A549 (cell line): ENCODE data around the gene BMERB1. TPM values are rescaled to one million over a fixed set of nuclear protein-coding genes. Genes with fewer than 3 reads are reported as not detected.

Source experiments
- ATAC-seq, 2 experiments: fragments of 200-7000 bp in 1 of 2; fragments of >200 bp in 1 of 2; cut with Nextera tagmentation in 1 of 2; cut with Tn5 transposase in 1 of 2; 3 replicates each; pipeline versions ENCODE4 v1.8.0 to v1.9.1; 2018 to 2020; ENCODE audit warnings: mild to moderate bottlenecking in 1 of 2, moderate library complexity in 1 of 2
- CTCF ChIA-PET: fragments of 300-600 bp; sonication (Branson Sonifier 250); formaldehyde crosslinking; extraction: SDS; loops from one replicate; lab custom pipeline; 2021; ENCODE audit warnings: antibody characterized with exemption, inconsistent platforms; lab: Yijun Ruan, JAX
- POLR2A ChIA-PET: fragments of 350-600 bp; formaldehyde crosslinking; extraction: SDS; loops from one replicate; lab custom pipeline; 2021; ENCODE audit warnings: antibody characterized with exemption, inconsistent platforms; lab: Yijun Ruan, JAX
- DNase-seq, 2 experiments: peaks; one replicate each; pipeline versions ENCODE4 v3.0.0 to v3.0.0-alpha.2; 2011 to 2016; ENCODE audit warnings: low read depth in 1 of 2, low spot score in 1 of 2
- FAIRE-seq: peaks from 2 replicates; lab custom pipeline; 2011; peaks lifted over from hg19 to GRCh38; lab: Jason Lieb, UNC
- H3K27ac ChIP-seq, 2 experiments: fragments of >200 bp; sonication (Bioruptor Twin); formaldehyde crosslinking; 3 replicates each; pipeline ENCODE4 v1.5.1; 2016 to 2017
- H3K4me1 ChIP-seq: fragments of >200 bp; sonication (Bioruptor Twin); formaldehyde crosslinking; 3 replicates; pipeline ENCODE4 v1.6.1; 2016
- H3K4me2 ChIP-seq: fragments of >200 bp; sonication (Bioruptor Twin); formaldehyde crosslinking; 3 replicates; pipeline ENCODE4 v1.6.1; 2016
- H3K4me3 ChIP-seq: fragments of >200 bp; sonication (Bioruptor Twin); formaldehyde crosslinking; 3 replicates; pipeline ENCODE4 v1.5.1; 2016
- H3K9me3 ChIP-seq: fragments of >200 bp; sonication (Bioruptor Twin); formaldehyde crosslinking; 3 replicates; pipeline ENCODE4 v1.6.1; 2016
- BCL3 ChIP-seq: fragments of >200 bp; sonication (Bioruptor Twin); formaldehyde crosslinking; IDR thresholded peaks from 3 replicates; pipeline ENCODE4 v1.6.1; 2016
- CHD2 ChIP-seq: fragments of 150-350 bp; IDR thresholded peaks from 2 replicates; pipeline ENCODE4 v1.6.1; 2014; ENCODE audit warnings: low read length; ENCODE audit not compliant: partially characterized antibody
- E2F6 ChIP-seq: IDR thresholded peaks from 2 replicates; pipeline ENCODE4 v1.6.1; 2012; ENCODE audit warnings: low read depth, borderline replicate concordance
- EHF ChIP-seq: fragments of 250-450 bp; sonication (Bioruptor Pico); IDR thresholded peaks from 2 replicates; pipeline ENCODE4 v1.5.0; 2020; ENCODE audit warnings: mild to moderate bottlenecking
- EHMT2 ChIP-seq: fragments of 200-600 bp; sonication (generic); IDR thresholded peaks from 2 replicates; pipeline ENCODE4 v1.6.1; 2016; ENCODE audit warnings: antibody characterized with exemption, low read depth, mild to moderate bottlenecking, moderate library complexity
- ELK1 ChIP-seq: fragments of 150-350 bp; IDR thresholded peaks from 2 replicates; pipeline ENCODE4 v1.6.1; 2014; ENCODE audit warnings: low read depth, mild to moderate bottlenecking, low read length
- ESRRA ChIP-seq: fragments of 150-350 bp; IDR thresholded peaks from 2 replicates; pipeline ENCODE4 v1.6.1; 2014; ENCODE audit warnings: mild to moderate bottlenecking, low read length, borderline replicate concordance
- FOSL2 ChIP-seq, 2 experiments: fragments of 450-650 bp in 1 of 2; fragments of >200 bp in 1 of 2; sonication (Bioruptor Twin) in 1 of 2; formaldehyde crosslinking; IDR thresholded peaks; 2 replicates each; pipeline versions ENCODE4 v1.5.0 to v1.6.1; 2016 to 2020; ENCODE audit warnings: mild to moderate bottlenecking in 1 of 2, moderate library complexity in 1 of 2
- FOXS1 ChIP-seq: fragments of 250-450 bp; sonication (Bioruptor Pico); IDR thresholded peaks from 2 replicates; pipeline ENCODE4 v1.5.0; 2020; ENCODE audit warnings: mild to moderate bottlenecking, moderate library complexity
- HDAC2 ChIP-seq: fragments of 200-600 bp; sonication (generic); IDR thresholded peaks from 2 replicates; pipeline ENCODE4 v1.6.1; 2016
- HES2 ChIP-seq: fragments of >200 bp; sonication (Bioruptor Twin); formaldehyde crosslinking; IDR thresholded peaks from 2 replicates; pipeline ENCODE4 v1.6.1; 2016
- HOXA7 ChIP-seq: fragments of 250-450 bp; sonication (Bioruptor Pico); IDR thresholded peaks from 2 replicates; pipeline ENCODE4 v1.5.0; 2020; ENCODE audit warnings: mild to moderate bottlenecking, moderate library complexity
- JUN ChIP-seq, 2 experiments: fragments of >200 bp; sonication (Bioruptor Twin); formaldehyde crosslinking; IDR thresholded peaks; 2 replicates in 1 of 2; 3 replicates in 1 of 2; pipeline ENCODE4 v1.6.1; 2016 to 2017
- JUNB ChIP-seq: fragments of >200 bp; sonication (Bioruptor Twin); formaldehyde crosslinking; IDR thresholded peaks from 2 replicates; pipeline ENCODE4 v1.6.1; 2016
- MAFK ChIP-seq: fragments of 450-650 bp; IDR thresholded peaks from 2 replicates; pipeline ENCODE4 v1.6.1; 2014; ENCODE audit not compliant: partially characterized antibody
- MYC ChIP-seq: IDR thresholded peaks from 2 replicates; pipeline ENCODE4 v1.6.1; 2012; ENCODE audit warnings: mild to moderate bottlenecking, inconsistent platforms, low read length, improper control_type of control experiment, borderline replicate concordance
- NFE2L2 ChIP-seq: fragments of 150-350 bp; conservative IDR thresholded peaks from 2 replicates; pipeline ENCODE4 v1.6.1; 2014; ENCODE audit warnings: low read length
- NR3C1 ChIP-seq: fragments of >200 bp; sonication (Bioruptor Twin); formaldehyde crosslinking; IDR thresholded peaks from 3 replicates; pipeline ENCODE4 v1.6.1; 2017
- PBX3 ChIP-seq: IDR thresholded peaks from 2 replicates; pipeline ENCODE4 v1.6.1; 2012
- POLR2A ChIP-seq: IDR thresholded peaks from 2 replicates; pipeline ENCODE4 v1.6.1; 2012; ENCODE audit warnings: mild to moderate bottlenecking, low read length
- REST ChIP-seq: fragments of 200-600 bp; sonication (generic); IDR thresholded peaks from 2 replicates; pipeline ENCODE4 v1.6.1; 2016; ENCODE audit warnings: antibody characterized with exemption, mild to moderate bottlenecking, moderate library complexity
- RNF2 ChIP-seq: fragments of 200-600 bp; sonication (generic); IDR thresholded peaks from 2 replicates; pipeline ENCODE4 v1.6.1; 2016; ENCODE audit warnings: low read depth, mild to moderate bottlenecking, antibody characterized with exemption, moderate library complexity, borderline replicate concordance
- SMC3 ChIP-seq: fragments of >200 bp; sonication (Bioruptor Twin); formaldehyde crosslinking; IDR thresholded peaks from 3 replicates; pipeline ENCODE4 v1.6.1; 2018; ENCODE audit warnings: inconsistent platforms
- SREBF2 ChIP-seq: fragments of 450-650 bp; IDR thresholded peaks from 2 replicates; pipeline ENCODE4 v1.6.1; 2014; ENCODE audit warnings: mild to moderate bottlenecking, moderate library complexity
- TFCP2L1 ChIP-seq: fragments of 250-450 bp; sonication (Bioruptor Pico); IDR thresholded peaks from 2 replicates; pipeline ENCODE4 v1.5.0; 2021; ENCODE audit warnings: mild to moderate bottlenecking
- ZC3H11A ChIP-seq: fragments of 450-650 bp; IDR thresholded peaks from 2 replicates; pipeline ENCODE4 v1.6.1; 2014; ENCODE audit warnings: antibody characterized with exemption, mild to moderate bottlenecking
- ZFP36 ChIP-seq: fragments of 450-650 bp; IDR thresholded peaks from 2 replicates; pipeline ENCODE4 v1.6.1; 2014; ENCODE audit warnings: borderline replicate concordance; ENCODE audit not compliant: partially characterized antibody
- ZSCAN20 ChIP-seq: fragments of 250-450 bp; sonication (Bioruptor Pico); IDR thresholded peaks from 2 replicates; pipeline ENCODE4 v1.8.0; 2022; ENCODE audit warnings: mild to moderate bottlenecking, moderate library complexity
- WGBS: methylation state at CpG from one replicate; pipeline ENCODE4 v1.1.6; 2017; ENCODE audit errors: missing lambda C conversion rate; 5-methylcytosine and 5-hydroxymethylcytosine counted together
- polyA plus RNA-seq, 4 experiments: library from polyadenylated mRNA; depleted of rRNA in 3 of 4; stranded (reverse); fragments of >200 nt; fragmentation: RNase III in 1 of 4; extraction: RNeasy Plus Mini Kit Qiagen cat#74134 plus additional on column Dnase treatment in 1 of 4; gene quantifications; 2 replicates in 3 of 4; 3 replicates in 1 of 4; pipeline ENCODE4 v1.2.3, GENCODE V29; 2011 to 2017

The BMERB1 gene
- polyA plus RNA-seq, 2 of the 4 experiments (the other 2 are of a cell fraction) = 44.7 to 48.9 TPM

GRCh38 chr16:15571557-15571956, 137.2 kb downstream of the BMERB1 start:
- no peak for ATAC-seq
- Histone ChIP-seq H3K9me3 (no peaks in the 10 kb centered on the region), H3K4me2 (peak overlapping the region; percentile 62; the same call in 2 of the 3 replicates), H3K27ac (peak overlapping the region; percentile 68 to 69), H3K4me1 (peaks cover 39% of the 10 kb centered on the region)
- POLR2A ChIA-PET = no interaction called here
- TF ChIP-seq MAFK = no peak
- no peak for TF ChIP-seq E2F6
- no peak for TF ChIP-seq ELK1
- no peak for TF ChIP-seq PBX3
- no peak for TF ChIP-seq ZFP36
- no peak for TF ChIP-seq MYC
- no peak for TF ChIP-seq RNF2
- TF ChIP-seq NR3C1 = no peak
- TF ChIP-seq, all 56 proteins: peak for 0
- no peak for DNase-seq
- CTCF ChIA-PET = interaction anchor here (1.0 to 1.8 kb wide), 4 partner anchors 10 to 128 kb away, joined by 3 to 7 read pairs (median 3); no protein-coding TSS in a partner anchor
- 97% methylated on average over 6 of the region's 6 CpGs for WGBS
- FAIRE-seq = no peak
- no peak overlapping the region for H3K4me3 ChIP-seq

GRCh38 chr16:15572329-15573001, 138.1 kb downstream of the BMERB1 start:
- POLR2A ChIA-PET = interaction anchor here (0.9 kb wide), 1 partner anchor 71 kb away, joined by 3 read pairs; the partner anchor contains the start of gene MARF1
- WGBS = 46% methylated on average over 9 of the region's 9 CpGs
- no peak for FAIRE-seq
- CTCF ChIA-PET = interaction anchor here (0.6 to 1.8 kb wide), 7 partner anchors 9 to 148 kb away, joined by 3 to 7 read pairs (median 3); no protein-coding TSS in a partner anchor
- DNase-seq = no peak
- no peaks in the 10 kb centered on the region for H3K9me3 ChIP-seq
- peaks cover 43% of the 10 kb centered on the region for H3K4me1 ChIP-seq
- ATAC-seq = peak in 1 of 2 experiments; percentile 43; a peak in 3 of 6 replicates
- no peak overlapping the region for H3K4me3 ChIP-seq
- H3K4me2 ChIP-seq = peak overlapping the region; percentile 62
- peak overlapping the region; percentile 68 to 69 for H3K27ac ChIP-seq
- TF ChIP-seq POLR2A = no peak
- TF ChIP-seq ESRRA = no peak
- TF ChIP-seq ZSCAN20 (CRISPR knock-in tag) = no peak
- no peak for TF ChIP-seq REST
- TF ChIP-seq HOXA7 (CRISPR knock-in tag) = no peak
- TF ChIP-seq JUN (IDR thresholded peaks at IDR 0.05) = 0 out of 5 replicates have a peak, but pooled peaks of 1 of the 2 experiments have one; percentile 36
- TF ChIP-seq SMC3 = no peak; the same call in 2 of the 3 replicates
- TF ChIP-seq HES2 = 0 out of 2 replicates have a peak, but pooled peaks have one; percentile 22
- no peak for TF ChIP-seq NFE2L2
- TF ChIP-seq TFCP2L1 (CRISPR knock-in tag) = no peak
- no peak for TF ChIP-seq FOXS1
- no peak for TF ChIP-seq EHF
- 0 out of 2 replicates have a peak, but pooled peaks have one; percentile 36 for TF ChIP-seq JUNB
- no peak for TF ChIP-seq SREBF2
- 0 out of 3 replicates have a peak, but pooled peaks have one; percentile 35 for TF ChIP-seq BCL3
- TF ChIP-seq EHMT2 = no peak
- no peak for TF ChIP-seq ZC3H11A
- TF ChIP-seq CHD2 = no peak
- no peak for TF ChIP-seq E2F6
- no peak for TF ChIP-seq HDAC2
- 0 out of 2 replicates have a peak, but pooled peaks have one; percentile 17 for TF ChIP-seq FOSL2 (IDR thresholded peaks at IDR 0.05)
- no peak for TF ChIP-seq FOSL2 (CRISPR knock-in tag; IDR thresholded peaks at IDR 0.05)
